ENCODE data around the gene TKT. TPM values are rescaled to one million over a fixed set of nuclear protein-coding genes. Genes with fewer than 3 reads are reported as not detected.
A peak's percentile ranks its signal among the peaks of the same experiment; 100 is the strongest.

Gene TKT
- total RNA-seq, 3 donors from 2014 or later (not counting 1 experiment from before 2014, with no cell fraction given) = 82.9 to 126 (median 107) TPM

DNA sequence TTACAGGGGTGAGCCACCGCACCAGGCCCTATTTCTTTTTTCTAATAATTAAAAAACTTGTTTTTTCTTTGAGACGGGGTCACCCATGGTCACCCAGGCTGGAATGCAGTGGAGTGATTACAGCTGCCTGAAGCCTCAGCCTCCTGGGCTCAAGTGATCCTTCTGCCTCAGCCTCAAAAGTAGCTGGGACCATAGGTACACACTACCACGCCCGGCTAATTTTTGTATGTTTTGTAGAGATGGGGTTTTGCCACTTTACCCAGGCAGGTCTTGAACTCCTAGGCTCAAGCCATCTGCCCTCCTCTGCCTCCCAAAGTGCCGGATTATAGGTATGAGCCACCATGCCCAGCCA is 858 bp upstream of the TKT start:
- ATAC-seq = no peak
- peaks cover 40% of the 10 kb centered on the region for H3K4me1 ChIP-seq (ENCODE audit: control insufficient read depth, insufficient read depth, low read length)
- H3K27me3 ChIP-seq (ENCODE audit: control insufficient read depth, insufficient read depth, low read length) = no peaks in the 10 kb centered on the region
- no peak for DNase-seq
- TF ChIP-seq, protein P1, sequence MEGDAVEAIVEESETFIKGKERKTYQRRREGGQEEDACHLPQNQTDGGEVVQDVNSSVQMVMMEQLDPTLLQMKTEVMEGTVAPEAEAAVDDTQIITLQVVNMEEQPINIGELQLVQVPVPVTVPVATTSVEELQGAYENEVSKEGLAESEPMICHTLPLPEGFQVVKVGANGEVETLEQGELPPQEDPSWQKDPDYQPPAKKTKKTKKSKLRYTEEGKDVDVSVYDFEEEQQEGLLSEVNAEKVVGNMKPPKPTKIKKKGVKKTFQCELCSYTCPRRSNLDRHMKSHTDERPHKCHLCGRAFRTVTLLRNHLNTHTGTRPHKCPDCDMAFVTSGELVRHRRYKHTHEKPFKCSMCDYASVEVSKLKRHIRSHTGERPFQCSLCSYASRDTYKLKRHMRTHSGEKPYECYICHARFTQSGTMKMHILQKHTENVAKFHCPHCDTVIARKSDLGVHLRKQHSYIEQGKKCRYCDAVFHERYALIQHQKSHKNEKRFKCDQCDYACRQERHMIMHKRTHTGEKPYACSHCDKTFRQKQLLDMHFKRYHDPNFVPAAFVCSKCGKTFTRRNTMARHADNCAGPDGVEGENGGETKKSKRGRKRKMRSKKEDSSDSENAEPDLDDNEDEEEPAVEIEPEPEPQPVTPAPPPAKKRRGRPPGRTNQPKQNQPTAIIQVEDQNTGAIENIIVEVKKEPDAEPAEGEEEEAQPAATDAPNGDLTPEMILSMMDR (IDR thresholded peaks at IDR 0.05) = no peak
- H3K36me3 ChIP-seq (ENCODE audit: control insufficient read depth, insufficient read depth, low read length) = no peaks in the 10 kb centered on the region
- no peaks in the 10 kb centered on the region for H3K36me3 Mint-ChIP-seq
- 95% methylated on average over 5 of the region's 5 CpGs for WGBS (ENCODE audit: insufficient coverage)
- H3K27ac ChIP-seq (ENCODE audit: low read length) = no peak overlapping the region
- intact Hi-C loops (cut with micrococcal nuclease) = no loop called here
- H3K4me3 ChIP-seq (ENCODE audit: low read length) = no peak overlapping the region
- peak overlapping the region; percentile 85 for H3K4me3 Mint-ChIP-seq
- H3K27ac Mint-ChIP-seq = no peak overlapping the region
- H3K4me1 Mint-ChIP-seq = peaks cover 13 to 32% of the 10 kb centered on the region in 2 donors
- H3K27me3 Mint-ChIP-seq (ENCODE audit: low read depth in 2 of 2) = no peaks in the 10 kb centered on the region
- H3K9me3 Mint-ChIP-seq = no peaks in the 10 kb centered on the region
- no peaks in the 10 kb centered on the region for H3K9me3 ChIP-seq (ENCODE audit: control insufficient read depth, insufficient read depth, low read length)

DNA sequence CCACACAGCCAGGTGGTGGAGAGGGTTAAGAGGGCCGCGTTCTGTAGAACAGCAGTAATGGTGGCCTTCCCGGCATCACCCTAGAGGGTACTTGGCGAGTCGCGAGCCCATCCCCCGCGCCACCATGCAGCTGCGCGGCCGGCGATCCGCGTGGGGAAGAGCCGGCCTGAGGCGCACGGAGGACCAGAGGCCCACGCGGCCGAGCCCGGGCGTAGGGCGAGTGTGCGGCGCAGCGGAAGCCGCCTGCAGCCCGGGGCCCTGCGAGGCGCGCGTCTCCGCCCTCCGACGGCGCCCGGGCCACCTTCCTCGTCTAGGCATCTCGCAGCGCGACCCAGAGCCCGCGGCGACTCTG is 423 bp downstream of the TKT start:
- TF ChIP-seq, protein P1 (IDR thresholded peaks at IDR 0.05) = no peak
- peak overlapping the region; percentile 89 for H3K4me3 Mint-ChIP-seq
- Histone ChIP-seq H3K27ac (ENCODE audit: low read length) (peak overlapping the region; percentile 37), H3K27me3 (ENCODE audit: control insufficient read depth, insufficient read depth, low read length) (no peaks in the 10 kb centered on the region), H3K4me3 (ENCODE audit: low read length) (peak overlapping the region; percentile 67), H3K4me1 (ENCODE audit: control insufficient read depth, insufficient read depth, low read length) (peaks cover 50% of the 10 kb centered on the region), H3K36me3 (ENCODE audit: control insufficient read depth, insufficient read depth, low read length) (no peaks in the 10 kb centered on the region), H3K9me3 (ENCODE audit: control insufficient read depth, insufficient read depth, low read length) (no peaks in the 10 kb centered on the region)
- peak overlapping the region; percentile 38 to 75 for H3K27ac Mint-ChIP-seq
- WGBS (ENCODE audit: insufficient coverage) = under 1% methylated on average over 44 of the region's 44 CpGs
- no peaks in the 10 kb centered on the region for H3K9me3 Mint-ChIP-seq
- DNase-seq (peak; percentile 45 to 67), ATAC-seq (peak; percentile 69 to 78 (median 70))
- no peaks in the 10 kb centered on the region for H3K27me3 Mint-ChIP-seq (ENCODE audit: low read depth in 2 of 2)
- peaks cover 13 to 37% of the 10 kb centered on the region in 2 donors for H3K4me1 Mint-ChIP-seq
- H3K36me3 Mint-ChIP-seq = no peaks in the 10 kb centered on the region
- intact Hi-C loops (cut with micrococcal nuclease) = no loop called here

DNA sequence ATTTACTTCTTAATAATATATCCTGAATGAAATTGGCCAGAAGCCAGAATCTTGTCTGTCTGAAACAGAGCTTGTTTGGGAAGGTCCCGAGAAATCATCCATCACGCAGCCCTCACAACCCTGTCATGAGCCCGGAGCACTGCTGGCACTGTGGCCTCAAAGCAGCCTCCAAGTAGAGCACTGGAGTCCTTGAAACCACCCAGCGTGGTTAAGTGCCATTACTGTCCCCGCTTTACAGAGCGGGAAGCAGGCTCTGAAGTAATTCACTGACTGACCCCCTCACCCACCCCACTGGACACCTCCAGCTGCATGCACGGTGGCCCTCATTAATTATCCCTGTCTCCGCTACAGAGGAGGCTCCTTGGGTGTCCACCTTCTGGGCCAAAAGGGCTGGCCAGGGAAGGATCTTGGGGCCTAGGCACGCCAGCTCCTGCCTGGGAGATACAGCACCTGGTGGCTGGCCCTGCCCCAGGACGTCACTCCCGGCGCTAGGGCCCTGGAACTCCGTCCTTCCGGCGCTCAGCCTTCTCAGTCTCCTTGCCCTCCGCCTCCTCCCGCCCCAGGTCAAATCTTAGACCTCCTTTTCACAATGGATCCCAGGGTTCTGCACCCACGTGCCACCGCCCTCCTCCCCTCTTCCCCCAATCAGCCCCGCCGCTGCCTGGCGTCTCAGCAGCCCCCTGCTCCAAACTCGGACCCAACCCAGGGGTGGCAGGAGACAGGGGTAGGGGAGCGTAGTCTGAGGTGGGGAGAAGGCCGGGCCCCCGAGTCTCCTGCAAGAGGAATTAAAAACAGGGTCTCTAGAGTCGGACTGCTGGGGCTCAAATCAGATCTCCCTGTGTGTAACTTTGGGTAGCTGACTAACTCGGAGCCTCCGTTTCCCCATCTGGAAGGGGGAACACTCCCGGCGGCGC is 1.1 kb downstream of the TKT start:
- no peaks in the 10 kb centered on the region for H3K36me3 Mint-ChIP-seq
- H3K27ac Mint-ChIP-seq = peak overlapping the region; percentile 38 to 75
- Histone ChIP-seq H3K4me1 (ENCODE audit: control insufficient read depth, insufficient read depth, low read length) (peaks cover 56% of the 10 kb centered on the region), H3K27ac (ENCODE audit: low read length) (peak overlapping the region; percentile 37), H3K36me3 (ENCODE audit: control insufficient read depth, insufficient read depth, low read length) (no peaks in the 10 kb centered on the region), H3K27me3 (ENCODE audit: control insufficient read depth, insufficient read depth, low read length) (no peaks in the 10 kb centered on the region), H3K4me3 (ENCODE audit: low read length) (peak overlapping the region; percentile 67), H3K9me3 (ENCODE audit: control insufficient read depth, insufficient read depth, low read length) (no peaks in the 10 kb centered on the region)
- WGBS (ENCODE audit: insufficient coverage) = 4% methylated on average over 29 of the region's 32 CpGs
- TF ChIP-seq, protein P1 (IDR thresholded peaks at IDR 0.05) = no peak
- DNase-seq (peak; percentile 31 to 69), ATAC-seq (peak in 2 of 3 donors; percentile 27)
- H3K27me3 Mint-ChIP-seq (ENCODE audit: low read depth in 2 of 2) = no peaks in the 10 kb centered on the region
- H3K9me3 Mint-ChIP-seq = no peaks in the 10 kb centered on the region
- H3K4me3 Mint-ChIP-seq = peak overlapping the region; percentile 89
- H3K4me1 Mint-ChIP-seq = peaks cover 13 to 41% of the 10 kb centered on the region in 2 donors
- intact Hi-C loops (cut with micrococcal nuclease) = no loop called here
